ENCODE data around the gene OPTC. TPM values are rescaled to one million over a fixed set of nuclear protein-coding genes. Genes with fewer than 3 reads are reported as not detected.

OPTC gene
- total RNA-seq, 1 experiment from 2014 or later: not detected

GRCh38 chr1:203537806-203538464 is 44.0 kb downstream of the OPTC start:
- no peak overlapping the region for H3K27ac ChIP-seq
- H3K4me1 ChIP-seq: no peaks in the 10 kb centered on the region

DNA sequence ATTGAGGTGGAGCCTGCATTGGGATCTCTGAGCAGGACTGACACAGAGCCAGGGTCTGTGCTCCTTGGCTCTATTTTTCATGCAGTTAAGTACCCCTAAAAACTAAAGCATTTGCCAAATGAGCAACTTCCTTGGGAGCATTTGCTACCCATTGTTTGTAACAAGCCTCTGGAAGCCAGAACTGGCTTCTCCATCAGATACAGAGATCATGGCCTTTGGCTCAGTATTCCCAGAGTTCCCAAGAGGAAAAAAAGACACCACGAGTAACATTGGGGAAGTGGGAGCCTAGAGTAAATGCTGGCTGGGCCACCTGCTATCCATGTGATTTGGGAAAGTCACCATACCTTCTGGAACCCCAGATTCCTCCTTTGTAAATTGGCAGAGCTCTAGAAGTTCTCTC is 44.8 kb downstream of the OPTC start:
- DNase-seq: no peak
- Histone ChIP-seq H3K4me1 (no peaks in the 10 kb centered on the region), H3K9me3 (replicated peaks) (no peaks in the 10 kb centered on the region), H3K27me3 (no peaks in the 10 kb centered on the region), H3K27ac (no peak overlapping the region), H3K36me3 (no peaks in the 10 kb centered on the region), H3K4me3 (no peak overlapping the region)

More at GRCh38 chr1:203537806-203538464, 44.0 kb downstream of the OPTC start:
- no peak overlapping the region for H3K4me3 ChIP-seq
- H3K9me3 ChIP-seq (replicated peaks): no peaks in the 10 kb centered on the region
- no peak for DNase-seq
- no peaks in the 10 kb centered on the region for H3K27me3 ChIP-seq
- no peaks in the 10 kb centered on the region for H3K36me3 ChIP-seq

- Histone ChIP-seq H3K27me3 (no peaks in the 10 kb centered on the region), H3K36me3 (no peaks in the 10 kb centered on the region), H3K27ac (no peak overlapping the region), H3K4me1 (no peaks in the 10 kb centered on the region), H3K4me3 (no peak overlapping the region), H3K9me3 (replicated peaks) (no peaks in the 10 kb centered on the region)
- no peak for DNase-seq
These were observed 46.0 kb downstream of the OPTC start for GRCh38 chr1:203539831-203540546.

GRCh38 chr1:203544485-203544884 is 50.5 kb downstream of the OPTC start:
- no peak overlapping the region for H3K4me3 ChIP-seq
- H3K27ac ChIP-seq: no peak overlapping the region
- no peaks in the 10 kb centered on the region for H3K27me3 ChIP-seq
- no peaks in the 10 kb centered on the region for H3K36me3 ChIP-seq
- no peaks in the 10 kb centered on the region for H3K9me3 ChIP-seq (replicated peaks)
- H3K4me1 ChIP-seq: peaks cover 4% of the 10 kb centered on the region; the same call in 1 of the 2 replicates
- no peak for DNase-seq

DNA sequence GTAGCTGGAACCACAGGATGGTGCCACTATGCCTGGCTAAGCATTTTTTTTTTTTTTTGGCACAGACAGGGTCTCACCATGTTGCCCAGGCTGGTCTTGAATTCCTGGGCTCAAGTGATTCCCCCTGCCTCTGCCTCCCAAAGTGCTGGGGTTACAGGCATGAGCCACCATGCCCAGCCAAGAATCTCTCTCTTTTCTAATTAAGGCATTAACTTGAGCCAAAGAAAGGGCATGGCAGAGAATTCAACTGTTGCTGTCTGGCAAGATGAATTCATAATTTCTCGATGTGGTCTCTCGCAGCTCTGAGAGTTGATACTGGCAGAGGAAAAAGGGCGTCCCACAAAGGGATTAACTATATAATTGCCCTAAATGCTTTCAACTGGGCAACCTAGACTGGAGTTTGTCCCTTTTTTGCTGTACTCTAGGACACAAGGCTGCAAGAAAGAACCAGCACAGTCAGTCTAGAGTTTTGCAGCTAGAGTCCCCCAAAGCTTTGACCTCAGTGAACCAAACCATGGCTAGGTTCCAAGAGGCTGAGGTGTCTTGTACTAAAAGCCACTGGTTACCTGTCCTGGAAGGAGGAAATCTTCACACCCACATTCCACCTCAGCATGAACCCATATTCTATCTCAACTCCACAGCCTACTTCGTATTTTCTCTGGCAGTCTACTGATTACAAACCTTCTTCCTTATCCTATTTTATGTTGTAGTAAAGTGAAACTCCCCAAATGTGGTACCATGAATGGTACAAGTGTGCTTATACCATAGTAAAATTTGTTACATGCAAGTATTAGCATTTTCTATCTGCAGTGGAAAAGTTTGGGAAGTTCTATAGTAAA is 51.2 kb downstream of the OPTC start:
- Histone ChIP-seq H3K4me3 (no peak overlapping the region), H3K4me1 (peaks cover 4% of the 10 kb centered on the region; the same call in 1 of the 2 replicates), H3K27me3 (no peaks in the 10 kb centered on the region), H3K36me3 (no peaks in the 10 kb centered on the region), H3K27ac (no peak overlapping the region), H3K9me3 (replicated peaks) (no peaks in the 10 kb centered on the region)
- no peak for DNase-seq

GRCh38 chr1:203546274-203546673 is 52.3 kb downstream of the OPTC start:
- Histone ChIP-seq H3K27me3 (no peaks in the 10 kb centered on the region), H3K9me3 (replicated peaks) (no peaks in the 10 kb centered on the region), H3K4me1 (peaks cover 4% of the 10 kb centered on the region; the same call in 1 of the 2 replicates), H3K27ac (no peak overlapping the region), H3K4me3 (no peak overlapping the region), H3K36me3 (no peaks in the 10 kb centered on the region)
- no peak for DNase-seq

DNA sequence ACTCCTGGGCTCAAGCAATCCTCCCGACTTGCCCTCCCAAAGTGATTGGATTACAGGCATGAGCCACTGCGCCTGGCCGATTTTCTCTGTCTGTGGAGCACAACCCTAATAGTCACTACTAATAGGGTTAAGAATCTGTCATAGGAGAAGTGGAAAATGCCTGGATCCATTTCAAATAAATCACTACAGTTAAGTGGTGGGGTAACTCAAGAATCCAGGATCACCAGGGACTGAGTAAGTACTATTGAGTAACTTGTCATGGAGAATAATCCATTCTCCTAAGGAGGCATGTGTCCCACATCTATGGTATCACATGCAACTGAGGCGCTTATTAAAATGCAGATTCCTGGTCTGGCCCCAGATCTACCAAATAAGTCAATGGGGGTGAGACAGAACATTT is 53.2 kb downstream of the OPTC start:
- H3K4me3 ChIP-seq: no peak overlapping the region
- no peak overlapping the region for H3K27ac ChIP-seq
- DNase-seq: no peak
- no peaks in the 10 kb centered on the region for H3K9me3 ChIP-seq (replicated peaks)
- no peaks in the 10 kb centered on the region for H3K27me3 ChIP-seq
- peaks cover 4% of the 10 kb centered on the region; the same call in 1 of the 2 replicates for H3K4me1 ChIP-seq
- no peaks in the 10 kb centered on the region for H3K36me3 ChIP-seq

DNA sequence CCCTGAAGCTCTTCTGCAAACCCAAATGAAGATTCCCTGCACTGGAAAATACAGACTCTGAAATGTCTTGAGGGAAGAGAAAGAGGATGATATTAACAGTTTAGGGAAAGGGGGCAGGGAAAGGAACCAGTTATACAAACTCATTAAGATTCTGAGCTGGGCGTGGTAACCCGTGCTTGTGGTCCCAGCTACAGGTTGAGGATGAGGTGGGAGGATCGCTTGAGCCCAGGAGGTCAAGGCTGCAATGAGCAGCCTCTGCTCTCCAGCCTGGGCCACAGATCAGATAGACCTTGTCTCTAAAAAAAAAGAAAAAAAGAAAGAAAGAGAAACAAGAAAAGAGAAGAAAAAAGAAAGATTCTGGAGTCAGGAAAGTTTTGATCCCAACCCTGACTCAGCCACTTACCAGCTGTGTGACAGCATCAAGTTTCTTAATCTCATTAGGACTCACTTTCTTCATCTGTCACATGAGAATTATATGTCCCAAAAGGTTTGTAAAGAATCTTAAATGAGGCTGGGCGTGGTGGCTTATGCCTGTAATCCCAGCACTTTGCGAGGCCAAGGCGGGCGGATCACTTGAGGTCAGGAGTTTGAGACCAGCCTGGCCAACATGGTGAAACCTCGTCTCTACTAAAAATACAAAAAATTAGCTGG is 53.9 kb downstream of the OPTC start:
- Histone ChIP-seq H3K27me3 (no peaks in the 10 kb centered on the region), H3K4me3 (no peak overlapping the region), H3K9me3 (replicated peaks) (no peaks in the 10 kb centered on the region), H3K4me1 (peaks cover 4% of the 10 kb centered on the region; the same call in 1 of the 2 replicates), H3K27ac (no peak overlapping the region), H3K36me3 (no peaks in the 10 kb centered on the region)
- no peak for DNase-seq

- Histone ChIP-seq H3K27ac (no peak overlapping the region), H3K9me3 (replicated peaks) (no peaks in the 10 kb centered on the region), H3K4me3 (no peak overlapping the region), H3K27me3 (no peaks in the 10 kb centered on the region), H3K36me3 (no peaks in the 10 kb centered on the region), H3K4me1 (peaks cover 4% of the 10 kb centered on the region; the same call in 1 of the 2 replicates)
- no peak for DNase-seq
These were observed 54.9 kb downstream of the OPTC start for GRCh38 chr1:203548892-203549291.

GRCh38 chr1:203549309-203549708 is 55.4 kb downstream of the OPTC start:
- DNase-seq: no peak
- Histone ChIP-seq H3K27me3 (no peaks in the 10 kb centered on the region), H3K4me1 (peaks cover 4% of the 10 kb centered on the region; the same call in 1 of the 2 replicates), H3K27ac (no peak overlapping the region), H3K36me3 (no peaks in the 10 kb centered on the region), H3K4me3 (no peak overlapping the region), H3K9me3 (replicated peaks) (no peaks in the 10 kb centered on the region)

DNA sequence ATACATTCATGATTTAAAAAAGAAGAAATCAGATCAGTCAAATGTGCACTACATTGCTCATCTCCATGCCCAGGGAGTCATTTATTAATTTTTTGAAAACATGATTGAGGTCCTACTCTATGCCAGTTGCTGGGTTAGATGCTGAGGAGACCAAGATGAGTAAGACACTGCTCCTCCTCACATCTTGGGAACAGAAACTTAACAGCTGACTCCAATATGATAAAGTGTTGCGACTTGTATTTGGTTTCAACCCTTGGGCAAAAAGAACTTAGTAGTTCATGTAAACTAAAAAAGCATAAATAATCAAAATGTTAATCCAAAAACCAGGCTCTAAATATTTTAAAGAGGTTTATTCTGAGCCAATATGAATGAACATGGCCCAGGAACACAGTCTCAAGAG is 56.9 kb downstream of the OPTC start:
- Histone ChIP-seq H3K36me3 (no peaks in the 10 kb centered on the region), H3K27ac (no peak overlapping the region), H3K4me1 (peaks cover 13% of the 10 kb centered on the region; the same call in 1 of the 2 replicates), H3K9me3 (replicated peaks) (no peaks in the 10 kb centered on the region), H3K4me3 (no peak overlapping the region), H3K27me3 (no peaks in the 10 kb centered on the region)
- DNase-seq: no peak

DNA sequence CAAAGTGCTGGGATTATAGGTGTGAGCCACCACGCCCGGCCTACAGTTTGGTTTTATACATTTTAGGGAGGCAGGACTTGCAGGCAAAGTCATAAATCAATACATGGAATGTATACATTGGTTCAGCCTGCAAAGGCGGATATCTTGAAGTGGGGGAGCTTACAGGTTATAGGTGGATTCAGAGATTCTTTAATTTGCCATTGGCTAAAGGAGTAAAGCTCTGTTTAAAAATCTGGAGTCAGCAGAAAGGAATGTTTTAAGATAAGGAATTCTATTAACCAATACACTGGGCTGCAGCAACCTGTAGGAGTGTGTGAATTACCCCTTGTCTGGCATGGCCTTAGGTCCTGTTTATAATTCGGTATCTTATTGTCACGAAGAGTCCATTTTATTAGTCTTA is 57.6 kb downstream of the OPTC start:
- Histone ChIP-seq H3K9me3 (replicated peaks) (no peaks in the 10 kb centered on the region), H3K27me3 (no peaks in the 10 kb centered on the region), H3K4me3 (no peak overlapping the region), H3K27ac (no peak overlapping the region), H3K4me1 (peaks cover 19% of the 10 kb centered on the region; the same call in 1 of the 2 replicates), H3K36me3 (no peaks in the 10 kb centered on the region)
- DNase-seq: no peak

- Histone ChIP-seq H3K36me3 (no peaks in the 10 kb centered on the region), H3K27ac (no peak overlapping the region), H3K4me3 (no peak overlapping the region), H3K9me3 (replicated peaks) (no peaks in the 10 kb centered on the region), H3K27me3 (no peaks in the 10 kb centered on the region), H3K4me1 (peaks cover 27% of the 10 kb centered on the region; the same call in 1 of the 2 replicates)
- DNase-seq: no peak
These were observed 59.5 kb downstream of the OPTC start for GRCh38 chr1:203553496-203553895.

DNA sequence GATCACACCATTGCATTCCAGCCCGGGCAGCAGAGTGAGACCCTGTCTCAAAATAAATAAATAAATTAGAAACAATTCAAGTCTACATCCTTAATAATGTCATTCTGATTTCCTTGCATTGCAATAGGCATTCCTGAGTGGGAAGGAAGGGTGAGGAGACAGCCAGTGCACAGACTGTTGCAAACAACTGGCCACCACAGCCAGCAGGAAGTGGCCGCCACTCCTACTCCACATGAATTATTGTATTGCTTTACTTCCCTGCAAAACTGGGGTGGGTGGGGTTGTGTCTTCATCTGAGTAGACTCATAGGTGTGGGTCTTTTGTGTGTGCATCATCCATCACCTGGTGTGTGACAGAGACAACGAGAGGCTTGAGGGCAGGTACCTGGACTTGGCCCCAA is 60.1 kb downstream of the OPTC start:
- no peaks in the 10 kb centered on the region for H3K9me3 ChIP-seq (replicated peaks)
- H3K36me3 ChIP-seq: no peaks in the 10 kb centered on the region
- H3K4me1 ChIP-seq: peaks cover 27% of the 10 kb centered on the region; the same call in 1 of the 2 replicates
- no peak for DNase-seq
- H3K4me3 ChIP-seq: no peak overlapping the region
- no peak overlapping the region for H3K27ac ChIP-seq
- H3K27me3 ChIP-seq: no peaks in the 10 kb centered on the region
